SH-SY5Y (cell line): Measurements from ENCODE around the gene GNG13.

Source experiments
- GATA2 ChIP-seq: IDR thresholded peaks from 2 replicates; pipeline ENCODE4 v1.6.1; 2011; ENCODE audit warnings: mild to moderate bottlenecking, low read depth, low read length
- GATA3 ChIP-seq: IDR thresholded peaks from 2 replicates; pipeline ENCODE4 v1.6.1; 2011; ENCODE audit warnings: low read depth, mild to moderate bottlenecking, low read length, moderate library complexity

Gene GNG13

GRCh38 chr16:774086-775001, 26.2 kb downstream of the GNG13 start:
- TF ChIP-seq GATA2 (no peak), GATA3 (no peak)

GRCh38 chr16:772959-773358, 27.6 kb downstream of the GNG13 start:
- TF ChIP-seq GATA2 = no peak
- no peak for TF ChIP-seq GATA3

GRCh38 chr16:770411-770810, 30.1 kb downstream of the GNG13 start:
- TF ChIP-seq GATA3 (no peak), GATA2 (no peak)

GRCh38 chr16:769934-770333, 30.6 kb downstream of the GNG13 start:
- TF ChIP-seq GATA3 = no peak
- no peak for TF ChIP-seq GATA2

- TF ChIP-seq GATA2 (no peak), GATA3 (no peak)
Observed at GRCh38 chr16:769184-769784, 31.2 kb downstream of the GNG13 start.

- TF ChIP-seq GATA2 = no peak
Observed at GRCh38 chr16:768428-768827, 32.1 kb downstream of the GNG13 start.

- TF ChIP-seq GATA3 (no peak), GATA2 (no peak)
Observed at GRCh38 chr16:767743-768235, 32.7 kb downstream of the GNG13 start.

GRCh38 chr16:766820-767640, 33.5 kb downstream of the GNG13 start:
- TF ChIP-seq GATA3 (no peak), GATA2 (no peak)

- TF ChIP-seq GATA2 = no peak
- no peak for TF ChIP-seq GATA3
Observed at GRCh38 chr16:766008-766819, 34.3 kb downstream of the GNG13 start.

GRCh38 chr16:765488-765865, 35.1 kb downstream of the GNG13 start:
- TF ChIP-seq GATA2 (no peak), GATA3 (no peak)

GRCh38 chr16:764848-765487, 35.6 kb downstream of the GNG13 start:
- TF ChIP-seq GATA3 (no peak), GATA2 (no peak)

- TF ChIP-seq GATA2 (no peak), GATA3 (no peak)
Observed at GRCh38 chr16:764184-764750, 36.3 kb downstream of the GNG13 start.

GRCh38 chr16:763369-764183, 37.0 kb downstream of the GNG13 start:
- TF ChIP-seq GATA3 (no peak), GATA2 (no peak)
